Stimulated activated CD8-positive, alpha-beta memory T cell treated with anti-CD3 and anti-CD28 coated beads, Interleukin-2, amount 100 ng/mL, for 1 hour (primary cell): ENCODE results near the gene PRSS56.
A peak's percentile ranks its signal among the peaks of the same experiment; 100 is the strongest.
"Not testable (repeated sequence)": the region's sequence is repeated elsewhere in the genome, so short reads cannot be mapped to it uniquely, and the experiment has no call there.

Experiments used
- DNase-seq, 2 donors: peaks; one replicate each; pipeline ENCODE4 v3.0.0-alpha.2; 2020; ENCODE audit warnings: low read depth in 2 of 2

The PRSS56 gene

DNA sequence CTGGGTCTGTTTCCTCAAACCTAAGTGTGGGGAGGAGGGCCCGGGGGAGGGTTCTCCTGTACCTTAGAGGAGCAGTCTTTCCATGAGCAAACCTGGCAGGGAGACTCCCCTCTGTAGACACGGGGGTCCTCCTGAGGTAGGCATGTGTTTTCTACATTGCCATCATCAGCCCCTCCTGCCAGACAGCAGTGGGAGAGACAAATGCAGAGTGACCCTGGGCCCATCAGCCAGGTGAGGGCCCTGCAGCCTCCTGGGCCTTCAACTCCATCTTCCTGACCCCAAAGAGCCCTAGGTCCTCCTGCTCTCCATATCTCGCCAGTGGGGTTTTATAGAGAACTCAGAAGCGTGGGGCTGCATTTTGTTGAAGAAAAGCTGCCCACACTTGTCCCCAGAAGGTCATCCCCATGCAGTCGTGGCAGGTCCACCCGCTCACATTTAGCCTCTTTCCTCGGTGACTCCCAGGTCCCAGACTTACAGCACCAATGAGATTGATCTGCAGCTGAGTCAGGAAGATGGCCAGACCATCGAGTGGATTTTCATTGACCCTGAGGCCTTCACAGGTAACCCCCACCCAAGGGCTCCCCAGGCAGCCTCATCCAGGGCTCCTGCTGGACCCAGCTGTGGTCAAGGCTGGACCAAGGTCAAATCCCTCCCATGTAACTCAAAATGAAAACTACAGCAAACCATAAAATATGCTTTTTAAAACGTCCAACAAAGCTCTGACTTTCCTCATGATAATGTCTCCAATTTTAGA, 21.9 kb downstream of the PRSS56 start:
- no peak for DNase-seq

GRCh38 chr2:232542715-232543467, 22.7 kb downstream of the PRSS56 start:
- no peak for DNase-seq

- no peak for DNase-seq
These were observed 23.3 kb downstream of the PRSS56 start for GRCh38 chr2:232543491-232543890.

GRCh38 chr2:232543928-232544631, 23.9 kb downstream of the PRSS56 start:
- no peak for DNase-seq

GRCh38 chr2:232544674-232545073, 24.5 kb downstream of the PRSS56 start:
- no peak for DNase-seq

DNA sequence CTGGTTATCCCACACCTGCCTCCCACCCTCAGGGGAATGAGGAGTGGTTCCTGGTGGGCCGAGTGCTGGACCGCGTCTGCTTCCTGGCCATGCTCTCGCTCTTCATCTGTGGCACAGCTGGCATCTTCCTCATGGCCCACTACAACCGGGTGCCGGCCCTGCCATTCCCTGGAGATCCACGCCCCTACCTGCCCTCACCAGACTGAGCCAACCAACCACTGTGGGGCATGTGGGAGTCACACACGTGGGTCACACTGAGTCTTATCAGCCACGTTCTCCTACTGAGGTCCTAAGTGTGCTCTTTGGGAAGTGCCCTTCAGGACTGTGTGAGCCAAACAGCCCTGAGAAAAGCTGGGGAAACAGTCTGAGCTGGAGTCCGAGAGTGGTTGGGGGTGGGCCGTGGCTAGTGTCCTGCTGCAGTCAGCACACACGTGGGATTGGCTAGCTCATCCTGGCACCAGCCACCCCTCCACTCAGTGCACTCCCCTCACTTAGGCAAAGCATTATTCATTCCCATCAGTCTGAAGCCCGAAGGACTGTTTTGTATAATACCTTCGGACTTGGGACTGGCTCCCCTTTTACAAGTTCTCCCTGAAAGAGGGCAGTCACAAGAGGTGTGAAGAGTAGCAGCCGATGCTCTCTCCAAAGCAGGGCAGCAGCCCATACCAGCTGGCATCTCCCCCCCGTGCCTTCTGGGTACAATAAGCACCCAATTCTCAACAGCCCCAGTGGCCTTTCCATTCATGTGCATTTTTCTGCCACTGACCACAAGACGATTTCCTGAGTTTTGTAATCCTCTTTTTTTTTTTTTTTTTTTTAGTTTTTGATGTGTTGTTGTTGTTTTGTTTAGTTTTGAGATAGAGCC, 25.6 kb downstream of the PRSS56 start:
- no peak for DNase-seq

DNA sequence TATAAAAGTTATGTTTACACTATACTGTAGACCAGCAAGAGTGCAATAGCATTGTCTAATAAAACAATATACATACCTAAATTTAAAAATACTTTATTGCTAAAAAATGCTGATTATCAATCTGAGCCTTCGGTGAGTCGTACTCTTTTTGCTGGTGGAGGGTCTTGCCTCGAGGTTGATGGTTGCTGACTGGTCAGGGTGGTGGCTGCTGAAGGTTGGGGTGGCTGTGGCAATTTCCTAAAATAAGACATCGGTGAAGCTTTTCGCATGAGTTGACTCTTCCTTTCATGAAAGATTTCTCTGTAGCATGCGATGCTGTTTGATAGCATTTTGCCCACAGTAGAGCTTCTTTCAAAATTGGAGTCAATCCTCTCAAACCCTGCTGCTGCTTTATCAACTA, 27.8 kb downstream of the PRSS56 start:
- no peak for DNase-seq

- DNase-seq, result no peak
These were observed 29.6 kb downstream of the PRSS56 start for GRCh38 chr2:232549655-232550353.

DNA sequence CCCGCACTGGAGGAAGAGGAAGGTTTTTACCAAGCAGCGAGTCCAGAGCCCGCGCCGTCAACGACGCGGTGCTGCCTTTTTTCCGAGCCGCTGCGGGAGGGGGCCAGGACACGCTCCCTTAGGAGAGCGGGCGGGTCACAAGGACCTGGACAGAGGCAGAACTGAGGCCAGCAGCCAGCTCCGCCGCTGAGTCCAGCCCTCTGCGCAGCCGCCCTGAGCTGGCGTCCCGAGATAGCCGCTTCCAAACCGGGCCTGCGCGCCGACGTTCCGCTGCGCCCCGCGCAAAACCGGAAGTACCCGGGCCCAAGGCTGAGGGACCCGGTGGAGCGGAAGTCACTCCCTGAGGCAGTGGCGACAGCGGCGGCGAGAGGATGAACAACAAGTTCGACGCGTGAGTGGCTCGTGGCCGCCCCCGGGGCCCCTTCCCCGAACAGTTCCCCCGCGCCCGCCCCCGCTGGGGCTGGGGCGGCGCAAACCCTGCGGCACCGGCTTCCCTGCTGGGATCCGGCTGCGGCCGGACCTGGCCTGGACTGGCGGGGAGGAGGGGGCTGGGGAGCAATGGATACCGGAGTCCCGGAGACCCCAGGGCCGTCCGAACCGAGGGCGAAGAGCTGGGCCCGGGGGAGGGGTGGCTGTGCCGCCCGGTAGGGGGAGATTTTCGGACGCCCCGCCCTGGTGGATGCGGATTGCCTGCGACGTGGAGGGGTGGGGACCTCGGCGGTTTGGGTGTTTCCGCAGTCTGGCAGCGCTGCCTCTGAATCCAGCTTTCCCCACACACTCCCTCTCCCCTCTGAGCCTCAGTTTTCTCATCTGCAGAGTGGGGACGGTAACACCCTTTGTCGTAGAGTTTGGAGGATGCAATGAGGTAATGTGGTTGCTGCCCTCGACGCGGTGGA, 30.4 kb downstream of the PRSS56 start, which contains the start of the genes EIF4E2 and TIGD1:
Gene EIF4E2, plus strand, starts transcription at position 336 of the 896 bp plus-strand sequence. Its CDS starts 36 bp downstream, at position 372.
Gene TIGD1, minus strand, starts transcription at position 204 of the 896 bp plus-strand sequence. CDS start 675 bp downstream, outside the sequence.
- DNase-seq, result peak; percentile 80 to 82

DNA sequence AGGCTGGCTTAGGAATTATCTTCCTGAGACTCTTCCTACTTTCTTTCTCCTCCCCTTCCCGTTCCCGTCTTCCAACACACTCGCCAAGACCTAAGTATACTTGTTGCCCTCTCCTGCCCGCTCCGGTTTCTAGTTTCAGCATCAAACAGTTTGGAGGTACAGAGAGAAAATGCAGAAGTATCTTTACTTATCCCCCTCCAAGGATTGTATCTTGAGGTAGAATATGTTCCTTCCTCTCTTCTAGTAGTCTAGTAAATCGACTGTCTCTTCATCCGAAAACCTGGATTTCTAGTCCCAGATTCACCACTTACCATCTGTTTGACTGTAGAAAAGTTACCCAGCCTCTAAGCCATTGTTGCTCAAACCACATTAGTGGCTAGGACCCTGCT, 31.1 kb downstream of the PRSS56 start:
- no peak for DNase-seq

GRCh38 chr2:232551776-232552175, 31.6 kb downstream of the PRSS56 start:
- no peak for DNase-seq

DNA sequence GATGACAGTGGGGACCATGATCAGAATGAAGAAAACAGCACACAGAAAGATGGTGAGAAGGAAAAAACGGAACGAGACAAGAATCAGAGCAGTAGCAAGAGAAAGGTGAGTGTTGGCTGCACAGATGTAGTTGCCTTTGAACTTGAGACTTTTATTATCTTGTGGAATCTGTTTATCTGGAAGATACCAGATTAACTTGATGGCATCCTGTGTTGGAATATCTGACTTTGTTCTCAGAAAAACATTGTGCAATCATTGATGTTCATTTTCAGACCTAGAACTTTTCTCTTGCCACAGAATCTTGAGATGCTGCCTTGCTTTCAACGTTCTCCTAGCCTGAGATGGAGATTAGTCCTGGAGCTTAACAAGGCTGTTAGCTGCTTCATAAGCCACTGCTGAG, 36.2 kb downstream of the PRSS56 start:
- DNase-seq, result no peak

- DNase-seq, result no peak
These were observed 42.4 kb downstream of the PRSS56 start for GRCh38 chr2:232562515-232563151.

- no peak for DNase-seq
These were observed 43.4 kb downstream of the PRSS56 start for GRCh38 chr2:232563580-232563979.

GRCh38 chr2:232567721-232568120, 47.5 kb downstream of the PRSS56 start:
- DNase-seq, result no peak

DNA sequence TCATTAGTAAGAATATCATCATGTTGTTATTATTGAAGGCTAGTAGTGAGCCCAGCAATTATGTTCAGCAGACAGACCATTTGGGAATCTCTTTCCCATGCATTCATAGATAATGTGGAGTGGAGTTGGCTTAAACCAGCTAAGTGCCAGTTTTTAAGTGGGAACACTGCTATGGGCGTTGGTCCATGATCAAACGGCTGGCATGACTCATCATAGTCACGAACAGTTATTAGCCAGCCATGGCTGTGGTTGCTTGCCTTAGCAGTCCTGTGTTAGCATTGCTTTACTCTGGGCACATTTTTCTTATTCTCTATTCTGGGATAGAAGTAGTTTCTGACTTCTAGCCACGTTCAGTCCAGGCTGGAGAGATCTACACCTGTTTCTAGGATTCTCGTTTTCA, 48.0 kb downstream of the PRSS56 start:
- DNase-seq, result no peak

DNA sequence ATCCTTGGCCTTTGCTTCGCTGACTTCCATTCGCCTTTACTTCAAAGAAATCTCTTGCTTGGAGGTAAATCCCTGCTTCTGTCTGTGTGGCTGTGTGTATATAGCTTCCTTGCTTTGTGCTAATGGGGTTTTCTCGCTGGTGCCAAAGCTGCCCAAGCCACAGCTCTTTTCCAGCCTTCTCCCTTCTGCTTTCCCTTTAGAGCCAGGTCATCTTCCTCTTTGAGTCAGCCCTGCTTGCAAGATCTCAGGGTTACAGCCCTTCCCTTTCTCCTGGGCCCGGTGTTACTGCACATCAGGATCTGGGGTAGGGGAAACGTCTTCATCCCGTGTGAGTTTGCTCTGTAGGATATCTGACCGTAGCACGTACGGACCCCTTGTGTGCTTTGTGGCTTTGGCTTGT, 49.4 kb downstream of the PRSS56 start:
- no peak for DNase-seq

DNA sequence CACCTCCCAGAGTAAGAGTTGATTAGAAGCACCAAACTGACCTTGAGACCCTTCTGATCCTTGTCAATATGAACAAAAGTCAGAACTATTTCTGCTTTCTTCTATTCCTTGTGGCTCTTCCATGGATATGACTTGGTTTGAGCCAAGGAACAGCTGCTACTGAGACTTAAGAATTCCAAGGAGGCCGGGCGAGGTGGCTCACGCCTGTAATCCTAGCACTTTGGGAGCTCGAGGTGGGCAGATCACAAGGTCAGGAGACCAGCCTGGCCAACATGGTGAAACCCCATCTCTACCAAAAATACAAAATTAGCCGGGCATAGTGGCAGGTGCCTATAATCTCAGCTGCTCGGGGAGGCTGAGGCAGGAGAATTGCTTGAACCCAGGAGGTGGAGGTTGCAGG, 50.3 kb downstream of the PRSS56 start:
- not testable (repeated sequence) for DNase-seq

DNA sequence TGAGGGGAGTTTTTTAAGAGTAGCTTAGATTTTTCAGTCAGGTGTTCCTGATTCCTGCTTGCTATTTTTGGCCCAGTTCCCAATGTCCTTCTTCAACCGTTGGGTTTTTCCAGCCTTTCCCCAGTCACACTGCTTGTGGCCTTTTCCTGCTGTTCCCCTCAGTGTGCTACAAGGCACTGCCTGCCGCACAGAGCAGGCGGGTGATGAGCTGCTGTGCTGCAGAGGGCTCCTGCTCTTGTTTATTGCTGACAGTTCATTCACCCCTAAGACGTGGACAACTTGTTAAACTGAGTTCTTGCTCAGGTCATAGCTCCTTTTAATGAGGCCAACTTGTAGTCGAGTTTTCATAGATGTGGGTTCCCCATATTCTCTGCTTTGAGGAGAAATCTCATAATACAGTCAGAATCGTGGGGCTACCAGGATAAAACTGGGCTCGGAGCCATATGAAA, 50.9 kb downstream of the PRSS56 start:
- DNase-seq, result no peak
